HEK293T (cell line): Measurements from ENCODE around the gene PLEKHG4B.

ENCODE experiments used
- ARNT ChIP-seq: fragments of 450-650 bp; IDR thresholded peaks from 2 replicates; pipeline ENCODE4 v1.6.1; 2017; ENCODE audit warnings: mild to moderate bottlenecking
- ELF4 ChIP-seq: fragments of 450-650 bp; IDR thresholded peaks from 2 replicates; pipeline ENCODE4 v1.6.1; 2017; ENCODE audit warnings: antibody characterized with exemption
- FOXA1 ChIP-seq: fragments of 450-650 bp; IDR thresholded peaks from 2 replicates; pipeline ENCODE4 v1.6.1; 2016; ENCODE audit warnings: mild to moderate bottlenecking
- FOXK2 ChIP-seq: fragments of 450-650 bp; IDR thresholded peaks from 2 replicates; pipeline ENCODE4 v1.6.1; 2016; ENCODE audit warnings: mild to moderate bottlenecking
- FOXM1 ChIP-seq: fragments of 450-650 bp; IDR thresholded peaks from 2 replicates; pipeline ENCODE4 v1.6.1; 2017; ENCODE audit warnings: mild to moderate bottlenecking, borderline replicate concordance
- L3MBTL2 ChIP-seq: fragments of 450-650 bp; conservative IDR thresholded peaks from 2 replicates; pipeline ENCODE4 v1.6.1; 2016; ENCODE audit warnings: mild to moderate bottlenecking
- LEF1 ChIP-seq: fragments of 450-650 bp; IDR thresholded peaks from 2 replicates; pipeline ENCODE4 v1.6.1; 2017; ENCODE audit warnings: mild to moderate bottlenecking, borderline replicate concordance
- NFRKB ChIP-seq: fragments of 450-650 bp; IDR thresholded peaks from 2 replicates; pipeline ENCODE4 v1.6.1; 2016; ENCODE audit warnings: mild to moderate bottlenecking, moderate library complexity
- SP1 ChIP-seq: fragments of 450-650 bp; IDR thresholded peaks from 2 replicates; pipeline ENCODE4 v1.6.1; 2017
- SUZ12 ChIP-seq: fragments of 450-650 bp; IDR thresholded peaks from 2 replicates; pipeline ENCODE4 v1.6.1; 2016; ENCODE audit warnings: mild to moderate bottlenecking
- TARDBP ChIP-seq: fragments of 450-650 bp; IDR thresholded peaks from 2 replicates; pipeline ENCODE4 v1.6.1; 2016
- ZNF384 ChIP-seq: fragments of 450-650 bp; IDR thresholded peaks from 2 replicates; pipeline ENCODE4 v1.6.1; 2016

GRCh38 chr5:230711-231110, 138.7 kb downstream of the PLEKHG4B start:
- no peak for TF ChIP-seq L3MBTL2
- no peak for TF ChIP-seq TARDBP
- no peak for TF ChIP-seq FOXK2
- TF ChIP-seq ARNT, result no peak
- TF ChIP-seq ELF4, result no peak
- no peak for TF ChIP-seq SP1
- TF ChIP-seq SUZ12, result no peak
- TF ChIP-seq FOXM1, result no peak
- TF ChIP-seq FOXA1, result no peak
- TF ChIP-seq ZNF384, result no peak
- no peak for TF ChIP-seq LEF1
- TF ChIP-seq NFRKB, result no peak
